KOPT-K1 (cell line): ENCODE measurements around the gene MT4.

ENCODE experiments used
- H3K27ac ChIP-seq: fragments of 200-600 bp; sonication (generic); 2 replicates; pipeline ENCODE4 v1.5.1; 2016; ENCODE audit warnings: antibody characterized with exemption, mild to moderate bottlenecking, low read depth, low read length; ENCODE audit not compliant: poor library complexity, severe bottlenecking
- H3K36me3 ChIP-seq: fragments of 200-600 bp; sonication (generic); 2 replicates; pipeline ENCODE4 v1.5.1; 2017; ENCODE audit warnings: antibody characterized with exemption, mild to moderate bottlenecking, low read length, moderate library complexity; ENCODE audit not compliant: insufficient read depth
- H3K9me3 ChIP-seq: fragments of 200-600 bp; sonication (generic); 2 replicates; pipeline ENCODE4 v1.5.1; 2017; ENCODE audit warnings: antibody characterized with exemption, low read length, mild to moderate bottlenecking; ENCODE audit not compliant: insufficient read depth, poor library complexity, severe bottlenecking

MT4 gene

GRCh38 chr16:56617212-56618085 is 52.6 kb downstream of the MT4 start:
- H3K27ac ChIP-seq = no peak overlapping the region
- H3K36me3 ChIP-seq = no peaks in the 10 kb centered on the region
- H3K9me3 ChIP-seq = no peaks in the 10 kb centered on the region

GRCh38 chr16:56618138-56618537 is 53.3 kb downstream of the MT4 start:
- no peak overlapping the region for H3K27ac ChIP-seq
- no peaks in the 10 kb centered on the region for H3K36me3 ChIP-seq
- no peaks in the 10 kb centered on the region for H3K9me3 ChIP-seq
